ENCODE measurements around the gene MAD2L2. TPM values are rescaled to one million over a fixed set of nuclear protein-coding genes. Genes with fewer than 3 reads are reported as not detected.

The MAD2L2 gene
- total RNA-seq, 2 donors from 2014 or later: 23.2 to 28.1 TPM

DNA sequence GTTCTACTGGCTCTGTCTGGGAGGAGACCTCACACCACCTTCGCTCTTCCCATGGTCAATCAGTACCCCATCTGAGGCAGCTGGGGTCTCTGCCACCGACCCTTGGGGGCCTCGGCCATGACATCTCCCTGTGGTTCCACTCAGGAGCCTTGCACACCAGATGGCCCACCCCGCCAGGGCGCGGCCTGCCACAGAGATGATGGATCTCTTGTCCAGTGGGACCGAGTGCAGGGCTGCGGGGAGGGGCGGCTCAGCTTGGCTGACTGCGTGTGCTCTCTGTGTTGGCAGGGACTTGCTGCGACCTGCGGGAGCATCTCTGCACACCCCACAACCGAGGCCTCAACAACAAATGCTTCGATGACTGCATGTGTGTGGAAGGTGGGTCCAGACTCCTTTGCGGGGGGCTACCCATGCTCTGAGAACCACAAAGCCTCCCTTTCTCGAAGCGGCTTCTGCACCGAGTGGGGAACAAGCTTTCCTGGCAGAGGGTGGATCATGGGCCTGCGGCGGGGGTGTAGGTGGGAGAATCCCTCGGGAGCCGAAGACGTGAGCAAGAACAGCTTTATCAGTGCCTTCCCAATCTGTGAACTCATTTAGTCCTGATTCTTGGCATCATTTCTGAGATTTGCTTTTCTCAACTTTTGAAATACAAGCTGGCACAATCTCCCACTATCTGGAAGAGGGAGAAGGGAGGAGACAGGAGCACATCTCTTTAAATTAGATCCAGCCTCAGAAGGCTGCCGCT, 34.1 kb upstream of the MAD2L2 start:
- ATAC-seq (no peak), DNase-seq (no peak)
- Mint-ChIP-seq H3K27me3 (peaks cover 5% of the 10 kb centered on the region), H3K27ac (no peak overlapping the region), H3K4me1 (peaks cover 9% of the 10 kb centered on the region), H3K4me3 (no peak overlapping the region), H3K36me3 (ENCODE audit: low read depth) (no peaks in the 10 kb centered on the region)
- no peaks in the 10 kb centered on the region for H3K9me3 ChIP-seq (ENCODE audit: control insufficient read depth, low read length, poor library complexity, severe bottlenecking)

DNA sequence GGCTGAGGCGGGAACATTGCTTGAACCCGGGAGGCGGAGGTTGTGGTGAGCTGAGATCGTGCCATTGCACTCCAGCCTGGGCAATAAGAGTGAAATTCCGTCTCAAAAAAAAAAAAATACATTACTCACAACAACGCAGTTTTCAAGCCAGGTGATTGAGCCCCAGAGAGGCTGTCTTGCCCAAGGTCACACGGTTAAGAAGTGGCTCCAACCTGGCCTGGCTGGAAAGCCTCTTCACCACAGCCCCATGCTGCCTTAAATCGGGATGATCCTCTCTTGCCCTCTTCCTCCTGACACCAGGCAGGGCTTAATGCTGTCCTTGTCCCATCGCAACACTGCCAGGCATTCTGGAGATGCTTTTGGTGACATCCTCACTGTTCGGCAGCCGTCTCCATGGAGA, 32.1 kb upstream of the MAD2L2 start:
- no peak overlapping the region for H3K4me3 Mint-ChIP-seq
- no peak for ATAC-seq
- no peaks in the 10 kb centered on the region for H3K4me1 Mint-ChIP-seq
- H3K27me3 Mint-ChIP-seq: peaks cover 16% of the 10 kb centered on the region
- DNase-seq: no peak
- no peak overlapping the region for H3K27ac Mint-ChIP-seq
- H3K9me3 ChIP-seq (ENCODE audit: control insufficient read depth, low read length, poor library complexity, severe bottlenecking): no peaks in the 10 kb centered on the region
- no peaks in the 10 kb centered on the region for H3K36me3 Mint-ChIP-seq (ENCODE audit: low read depth)

DNA sequence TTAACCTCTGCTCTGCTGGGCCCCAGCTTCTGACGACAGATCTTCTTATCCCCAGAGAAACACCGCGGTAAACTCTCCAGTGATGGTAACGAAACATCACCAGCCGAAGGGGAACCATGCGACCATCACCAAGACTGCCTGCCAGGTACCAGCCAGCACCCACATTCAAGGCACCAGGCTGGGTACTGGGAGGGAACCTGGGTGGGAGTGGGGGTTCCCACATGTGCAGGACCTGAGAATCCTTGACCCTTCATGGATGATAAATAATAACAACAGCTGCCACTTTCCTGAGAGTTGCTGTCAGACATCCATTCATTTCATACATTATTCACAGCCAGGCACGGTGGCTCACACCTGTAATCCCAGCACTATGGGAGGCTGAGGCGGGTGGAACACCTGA, 31.3 kb upstream of the MAD2L2 start:
- Mint-ChIP-seq H3K4me3 (no peak overlapping the region), H3K27ac (no peak overlapping the region), H3K4me1 (no peaks in the 10 kb centered on the region), H3K27me3 (peaks cover 16% of the 10 kb centered on the region), H3K36me3 (ENCODE audit: low read depth) (no peaks in the 10 kb centered on the region)
- no peaks in the 10 kb centered on the region for H3K9me3 ChIP-seq (ENCODE audit: control insufficient read depth, low read length, poor library complexity, severe bottlenecking)
- ATAC-seq (no peak), DNase-seq (no peak)

DNA sequence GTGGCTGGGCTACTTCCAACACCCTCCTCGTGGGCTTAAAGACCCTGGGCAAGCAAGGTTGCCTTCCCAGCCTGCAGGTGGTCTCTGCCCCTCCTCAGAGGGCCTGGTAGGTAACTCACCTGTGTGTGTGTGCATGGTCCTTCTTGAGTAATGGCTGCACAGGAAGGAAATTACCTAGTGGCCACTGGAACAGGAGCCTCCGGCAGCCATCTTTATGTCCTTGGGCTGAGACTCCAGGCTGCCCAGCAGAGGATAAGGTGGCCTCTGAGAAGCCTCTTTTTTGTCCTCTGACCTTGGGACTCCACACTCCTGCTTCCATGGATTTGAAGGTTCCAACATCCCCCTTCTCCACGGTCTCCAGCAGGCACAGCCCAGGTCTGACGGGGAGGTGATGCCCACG, 30.5 kb upstream of the MAD2L2 start:
- DNase-seq: no peak
- no peak overlapping the region for H3K27ac Mint-ChIP-seq
- H3K9me3 ChIP-seq (ENCODE audit: control insufficient read depth, low read length, poor library complexity, severe bottlenecking): no peaks in the 10 kb centered on the region
- H3K4me3 Mint-ChIP-seq: no peak overlapping the region
- no peaks in the 10 kb centered on the region for H3K4me1 Mint-ChIP-seq
- ATAC-seq: no peak
- H3K27me3 Mint-ChIP-seq: peaks cover 16% of the 10 kb centered on the region
- no peaks in the 10 kb centered on the region for H3K36me3 Mint-ChIP-seq (ENCODE audit: low read depth)

- peaks cover 22% of the 10 kb centered on the region for H3K27me3 Mint-ChIP-seq
- no peak overlapping the region for H3K27ac Mint-ChIP-seq
- no peaks in the 10 kb centered on the region for H3K9me3 ChIP-seq (ENCODE audit: control insufficient read depth, low read length, poor library complexity, severe bottlenecking)
- no peak for ATAC-seq
- no peak for DNase-seq
- H3K4me3 Mint-ChIP-seq: no peak overlapping the region
- no peaks in the 10 kb centered on the region for H3K4me1 Mint-ChIP-seq
- no peaks in the 10 kb centered on the region for H3K36me3 Mint-ChIP-seq (ENCODE audit: low read depth)
Measured at GRCh38 chr1:11708554-11709350, 27.8 kb upstream of the MAD2L2 start.

DNA sequence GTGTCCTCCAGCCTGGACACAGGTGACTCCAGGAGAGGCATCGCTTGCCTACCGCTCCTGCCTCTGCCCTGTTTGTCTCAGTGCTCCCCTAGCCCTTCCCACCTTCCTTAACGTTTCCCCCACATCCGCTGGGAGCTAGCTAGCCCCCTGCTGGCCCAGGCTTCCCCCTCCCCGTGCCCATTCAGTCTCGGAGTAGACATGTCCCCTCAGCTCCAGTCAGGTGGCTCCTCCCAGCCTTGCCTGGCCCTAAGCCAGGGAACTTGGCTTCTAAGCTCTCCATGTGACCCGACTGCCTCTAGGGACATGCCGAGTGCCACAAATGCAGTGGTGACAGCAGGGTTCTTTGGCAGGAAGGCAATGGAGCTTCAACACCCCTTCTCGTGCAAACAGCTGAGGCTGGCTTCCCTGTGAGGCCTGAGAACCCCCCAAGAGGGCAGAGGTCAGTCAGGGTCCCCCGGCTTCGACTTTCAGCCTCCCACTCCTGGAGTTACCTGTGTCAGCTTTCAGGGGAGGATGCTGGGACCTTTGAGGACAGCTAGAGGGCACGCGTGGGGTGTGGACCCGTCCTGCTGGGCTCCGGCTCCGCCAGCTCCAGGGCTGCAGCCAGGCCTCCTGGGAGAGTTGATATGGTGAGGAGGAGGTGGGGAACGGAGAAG, 26.8 kb upstream of the MAD2L2 start:
- DNase-seq (no peak), ATAC-seq (no peak)
- H3K9me3 ChIP-seq (ENCODE audit: control insufficient read depth, low read length, poor library complexity, severe bottlenecking): no peaks in the 10 kb centered on the region
- peaks cover 22% of the 10 kb centered on the region for H3K27me3 Mint-ChIP-seq
- H3K27ac Mint-ChIP-seq: no peak overlapping the region
- no peaks in the 10 kb centered on the region for H3K36me3 Mint-ChIP-seq (ENCODE audit: low read depth)
- no peaks in the 10 kb centered on the region for H3K4me1 Mint-ChIP-seq
- no peak overlapping the region for H3K4me3 Mint-ChIP-seq

- DNase-seq (no peak), ATAC-seq (no peak)
- H3K9me3 ChIP-seq (ENCODE audit: control insufficient read depth, low read length, poor library complexity, severe bottlenecking): no peaks in the 10 kb centered on the region
- Mint-ChIP-seq H3K27me3 (peaks cover 22% of the 10 kb centered on the region), H3K27ac (no peak overlapping the region), H3K4me1 (no peaks in the 10 kb centered on the region), H3K4me3 (no peak overlapping the region), H3K36me3 (ENCODE audit: low read depth) (no peaks in the 10 kb centered on the region)
Measured at GRCh38 chr1:11706292-11706691, 25.3 kb upstream of the MAD2L2 start.

- DNase-seq (no peak), ATAC-seq (no peak)
- Mint-ChIP-seq H3K27ac (no peak overlapping the region), H3K4me1 (no peaks in the 10 kb centered on the region), H3K36me3 (ENCODE audit: low read depth) (no peaks in the 10 kb centered on the region), H3K27me3 (peaks cover 22% of the 10 kb centered on the region), H3K4me3 (no peak overlapping the region)
- H3K9me3 ChIP-seq (ENCODE audit: control insufficient read depth, low read length, poor library complexity, severe bottlenecking): no peaks in the 10 kb centered on the region
Measured at GRCh38 chr1:11705596-11705995, 24.6 kb upstream of the MAD2L2 start.

DNA sequence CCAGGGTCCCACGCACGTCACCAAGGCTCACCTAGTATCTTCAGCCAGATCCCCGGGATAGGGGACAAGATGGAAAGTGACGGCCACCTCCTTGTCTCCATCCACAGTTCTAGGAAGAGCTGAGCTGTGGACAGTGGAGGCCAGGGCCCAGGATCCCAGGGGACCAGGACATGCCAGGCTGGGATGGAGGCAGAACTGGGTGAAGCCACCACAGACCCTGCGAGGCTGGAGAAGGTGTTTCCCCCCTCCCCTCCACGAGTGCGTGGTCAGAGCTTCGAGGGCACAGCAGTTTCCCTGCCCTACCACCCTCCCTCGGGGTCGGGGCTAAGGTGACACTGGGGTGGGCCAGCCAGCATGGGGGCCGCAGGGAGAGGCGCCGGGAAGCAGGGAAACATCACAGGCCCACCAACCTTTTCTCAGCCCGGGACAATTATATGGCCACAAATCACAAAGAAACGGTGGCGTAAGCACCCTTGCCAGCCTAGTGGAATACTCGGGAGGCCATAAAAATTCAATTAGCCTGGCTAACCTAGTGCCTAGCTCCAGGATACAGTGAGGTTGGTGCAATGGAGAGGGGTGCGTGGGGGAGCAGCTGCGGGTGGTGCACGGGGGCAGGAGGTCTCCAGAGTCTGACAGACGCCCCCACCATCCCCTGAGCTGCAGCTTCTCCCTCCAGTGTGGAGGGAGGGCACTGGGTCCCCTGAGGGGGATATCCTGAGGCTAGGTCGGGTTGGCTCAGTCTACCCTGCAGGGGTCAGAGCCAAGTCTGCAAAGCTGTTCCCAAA, 23.9 kb upstream of the MAD2L2 start:
- no peaks in the 10 kb centered on the region for H3K36me3 Mint-ChIP-seq (ENCODE audit: low read depth)
- no peaks in the 10 kb centered on the region for H3K4me1 Mint-ChIP-seq
- H3K4me3 Mint-ChIP-seq: no peak overlapping the region
- ATAC-seq (no peak), DNase-seq (no peak)
- no peaks in the 10 kb centered on the region for H3K9me3 ChIP-seq (ENCODE audit: control insufficient read depth, low read length, poor library complexity, severe bottlenecking)
- H3K27ac Mint-ChIP-seq: no peak overlapping the region
- H3K27me3 Mint-ChIP-seq: peaks cover 22% of the 10 kb centered on the region

DNA sequence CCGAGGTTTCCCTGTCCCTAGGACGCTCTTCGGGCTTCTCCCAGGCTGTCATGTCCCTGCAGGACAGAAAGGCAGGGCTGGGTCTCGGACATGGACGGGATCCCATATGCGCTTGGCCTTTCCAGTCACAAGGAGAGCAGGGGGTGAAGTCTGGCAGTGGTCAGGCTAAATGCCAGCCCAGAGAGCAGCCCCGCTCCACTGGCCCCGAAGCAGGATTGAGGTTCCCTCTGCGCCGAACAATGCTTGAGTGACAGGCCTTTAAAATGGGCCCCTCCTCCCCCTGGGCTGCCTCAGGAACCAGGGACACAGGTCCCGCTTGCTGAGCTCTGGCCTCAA, 23.2 kb upstream of the MAD2L2 start:
- Mint-ChIP-seq H3K27ac (no peak overlapping the region), H3K36me3 (ENCODE audit: low read depth) (no peaks in the 10 kb centered on the region), H3K27me3 (peaks cover 17% of the 10 kb centered on the region), H3K4me1 (no peaks in the 10 kb centered on the region), H3K4me3 (no peak overlapping the region)
- H3K9me3 ChIP-seq (ENCODE audit: control insufficient read depth, low read length, poor library complexity, severe bottlenecking): no peaks in the 10 kb centered on the region
- ATAC-seq (no peak), DNase-seq (no peak)

DNA sequence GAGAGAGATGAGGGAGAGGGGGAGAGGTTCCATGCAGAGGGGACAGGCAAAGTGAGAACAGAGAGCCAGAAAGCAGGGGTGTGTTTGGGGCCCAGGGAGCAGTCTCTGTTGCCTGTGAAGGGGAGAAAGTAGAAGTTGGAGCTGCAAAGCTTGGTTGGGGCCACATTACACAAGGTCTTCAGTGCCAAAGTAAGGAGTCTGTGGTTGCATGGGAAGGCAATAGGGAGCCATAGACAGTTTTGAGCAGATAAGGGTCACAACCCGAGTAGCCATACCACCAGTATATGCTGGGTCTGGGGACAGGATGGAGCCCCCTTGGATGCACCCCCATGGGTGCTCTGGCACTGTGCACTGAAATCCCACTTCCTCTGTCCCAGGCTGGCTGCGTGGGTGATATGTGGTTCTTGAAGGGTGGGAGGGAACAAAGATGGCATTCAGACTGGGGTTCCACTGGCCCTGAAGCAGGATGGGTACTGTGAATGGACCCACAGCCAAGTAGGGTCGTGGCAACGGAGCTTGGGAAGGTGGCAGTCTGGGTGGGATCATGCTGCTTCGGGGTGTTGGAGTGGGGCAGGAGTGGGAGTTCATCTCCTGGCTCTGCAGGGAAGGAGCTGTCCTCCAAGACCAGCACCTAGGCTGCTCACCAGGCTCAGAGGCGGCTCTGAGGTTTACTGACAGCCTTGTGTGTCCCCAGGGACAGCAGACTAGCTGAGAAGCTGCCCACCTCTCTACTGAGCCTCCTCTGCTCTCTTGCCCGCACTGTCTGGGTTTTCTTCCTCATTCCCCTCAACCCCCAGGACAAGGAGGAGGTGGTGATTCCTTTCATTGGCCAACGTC, 22.6 kb upstream of the MAD2L2 start:
- H3K4me3 Mint-ChIP-seq: no peak overlapping the region
- no peaks in the 10 kb centered on the region for H3K4me1 Mint-ChIP-seq
- H3K9me3 ChIP-seq (ENCODE audit: control insufficient read depth, low read length, poor library complexity, severe bottlenecking): no peaks in the 10 kb centered on the region
- no peak for ATAC-seq
- no peak overlapping the region for H3K27ac Mint-ChIP-seq
- DNase-seq: no peak
- no peaks in the 10 kb centered on the region for H3K36me3 Mint-ChIP-seq (ENCODE audit: low read depth)
- H3K27me3 Mint-ChIP-seq: peaks cover 15% of the 10 kb centered on the region

DNA sequence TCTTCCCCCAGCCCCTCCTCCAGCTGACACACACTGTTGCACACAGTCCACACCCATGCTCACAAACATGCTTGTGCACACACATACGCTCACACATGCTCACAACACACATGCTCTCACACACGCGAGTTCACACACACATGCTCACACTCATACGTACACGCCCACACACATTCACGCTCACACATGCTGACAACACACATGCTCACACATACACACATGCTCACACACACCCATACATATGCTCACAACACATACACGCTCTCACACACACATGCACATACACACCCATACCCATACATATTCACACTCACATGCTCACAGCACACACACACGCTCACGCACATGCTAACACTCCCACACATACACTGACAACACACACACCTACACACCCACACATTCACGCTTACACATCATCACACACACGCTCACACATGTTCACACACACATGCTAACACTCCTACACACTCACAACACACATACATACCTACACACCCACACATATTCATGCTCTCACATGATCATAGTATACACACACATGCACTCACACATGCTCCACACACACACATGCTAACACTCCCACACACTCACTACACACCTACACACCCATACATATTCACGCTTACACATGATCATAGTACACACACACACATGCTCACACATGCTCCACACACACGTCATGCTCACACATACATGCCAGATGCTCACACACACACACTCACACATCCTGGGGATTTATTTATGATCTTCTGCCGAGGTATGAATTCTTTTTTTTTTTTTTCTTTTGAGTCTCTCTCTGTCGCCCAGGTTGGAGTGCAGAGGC, 21.2 kb upstream of the MAD2L2 start:
- Mint-ChIP-seq H3K27me3 (peaks cover 15% of the 10 kb centered on the region), H3K27ac (no peak overlapping the region), H3K36me3 (ENCODE audit: low read depth) (no peaks in the 10 kb centered on the region), H3K4me1 (no peaks in the 10 kb centered on the region), H3K4me3 (no peak overlapping the region)
- no peak for ATAC-seq
- no peaks in the 10 kb centered on the region for H3K9me3 ChIP-seq (ENCODE audit: control insufficient read depth, low read length, poor library complexity, severe bottlenecking)
- no peak for DNase-seq
